Naive thymus-derived CD8-positive, alpha-beta T cell (primary cell): ENCODE results near the gene SLC12A7. TPM values are rescaled to one million over a fixed set of nuclear protein-coding genes. Genes with fewer than 3 reads are reported as not detected.
A peak's percentile ranks its signal among the peaks of the same experiment; 100 is the strongest.

Experiments
- ATAC-seq, 2 donors: fragments of 150-1000 bp; cut with Tn5 transposase in 1 of 2; sonication (Bioruptor Pico), chemical (Tn5 transposase) in 1 of 2; 1 replicate in 1 of 2; 2 replicates in 1 of 2; pipeline ENCODE4 v1.10.0; 2021; ENCODE audit warnings: mild to moderate bottlenecking in 2 of 2, moderate library complexity in 2 of 2
- POLR2A ChIA-PET: fragments of 350-600 bp; sonication (Branson Sonifier 250); formaldehyde crosslinking; loops from one replicate; lab custom pipeline; 2021; ENCODE audit warnings: antibody characterized with exemption; lab: Charles Lee
- DNase-seq, 10 donors: peaks; one replicate each; pipeline versions ENCODE4 v3.0.0 to v3.0.0-alpha.2; 2020 to 2022
- H3K27ac Mint-ChIP-seq, 10 donors: one replicate each; pipeline ENCODE4 v1.8.0; 2020 to 2022; ENCODE audit warnings: mild to moderate bottlenecking in 10 of 10, mixed read lengths in 10 of 10, moderate library complexity in 4 of 10, inconsistent platforms in 1 of 10
- H3K27me3 Mint-ChIP-seq, 5 donors: one replicate each; pipeline ENCODE4 v1.8.0; 2021 to 2022; ENCODE audit warnings: mixed read lengths in 5 of 5
- H3K36me3 Mint-ChIP-seq, 3 donors: one replicate each; pipeline ENCODE4 v1.8.0; 2020 to 2022; ENCODE audit warnings: mixed read lengths in 3 of 3, mild to moderate bottlenecking in 2 of 3, inconsistent platforms in 1 of 3
- H3K4me1 Mint-ChIP-seq, 4 donors: one replicate each; pipeline ENCODE4 v1.8.0; 2021 to 2022; ENCODE audit warnings: mixed read lengths in 4 of 4
- H3K4me3 Mint-ChIP-seq, 10 donors: one replicate each; pipeline ENCODE4 v1.8.0; 2020 to 2022; ENCODE audit warnings: mild to moderate bottlenecking in 10 of 10, mixed read lengths in 10 of 10, moderate library complexity in 6 of 10, inconsistent platforms in 1 of 10
- H3K9me3 Mint-ChIP-seq, 9 donors: one replicate each; pipeline ENCODE4 v1.8.0; 2020 to 2022; ENCODE audit warnings: mixed read lengths in 9 of 9, mild to moderate bottlenecking in 3 of 9, inconsistent platforms in 1 of 9, moderate library complexity in 1 of 9
- polyA plus RNA-seq, 3 donors: library from polyadenylated mRNA; unstranded; fragments of 300-500 nt; fragmentation: Illumina TruSeq; gene quantifications; one replicate each; pipeline ENCODE4 v1.2.3, GENCODE V29; 2021
- total RNA-seq, 8 experiments: library from RNA in 2 of 8; stranded (reverse) in 2 of 8; gene quantifications; one replicate each; pipeline ENCODE4 v1.2.3 and lab custom pipeline; 2021 to 2026

The SLC12A7 gene
- total and polyA plus RNA-seq, 5 experiments from 2014 or later, result 7.3 to 68.3 (median 25.4) TPM

DNA sequence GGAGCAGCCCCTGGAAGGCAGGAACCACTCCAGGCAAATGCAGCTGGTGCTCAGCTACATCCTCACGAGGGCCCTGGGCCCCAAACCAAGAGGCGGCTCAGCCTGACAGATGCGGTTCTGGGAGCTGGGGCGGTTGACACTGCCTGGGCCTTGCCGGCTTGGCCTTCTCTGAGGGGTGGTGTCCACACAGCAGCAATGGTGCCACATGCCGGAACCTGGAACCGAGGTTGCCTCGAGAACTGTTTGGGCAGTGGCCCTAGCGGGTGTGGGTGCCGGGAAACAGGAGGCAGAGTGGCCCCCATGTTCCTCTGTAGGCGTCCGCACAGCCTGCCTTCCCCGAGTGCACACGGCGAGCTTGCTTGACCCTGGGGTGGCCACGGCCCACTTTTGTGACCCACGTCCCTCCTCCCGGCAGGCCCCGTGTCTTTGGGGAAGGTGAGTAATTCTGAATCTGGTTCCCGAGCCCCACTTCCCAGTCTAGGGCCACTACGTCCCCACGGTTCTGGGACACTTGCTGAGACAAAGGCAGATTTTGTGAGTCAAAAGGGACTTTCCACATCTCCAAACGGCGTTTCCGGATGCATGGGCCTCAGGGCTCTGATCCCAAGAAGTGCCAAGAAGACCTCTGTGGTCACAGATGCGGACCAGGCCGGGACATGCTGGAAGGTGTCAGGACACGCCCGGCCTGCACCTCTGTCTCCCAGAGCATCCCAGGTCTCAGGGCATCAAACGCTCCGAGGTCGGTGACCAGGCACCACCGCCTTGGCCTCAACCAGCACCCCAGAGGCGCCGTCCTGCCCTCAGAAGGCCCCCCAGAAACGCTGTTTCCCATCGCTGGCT is 27.7 kb upstream of the SLC12A7 start:
- H3K4me1 Mint-ChIP-seq, result peaks cover 3 to 10% (median 7%) of the 10 kb centered on the region in 4 donors
- DNase-seq, result no peak
- peak overlapping the region in 1 of 10 donors; percentile 15 for H3K27ac Mint-ChIP-seq
- ATAC-seq, result no peak
- peaks cover 0 to 9% (median 2%) of the 10 kb centered on the region in 5 donors for H3K27me3 Mint-ChIP-seq
- no peak overlapping the region for H3K4me3 Mint-ChIP-seq
- H3K36me3 Mint-ChIP-seq, result no peaks in the 10 kb centered on the region
- POLR2A ChIA-PET, result interaction anchor here (1.3 to 1.8 kb wide), 3 partner anchors 30 to 45 kb away, joined by 5 to 7 read pairs (median 6); no protein-coding TSS in a partner anchor
- no peaks in the 10 kb centered on the region for H3K9me3 Mint-ChIP-seq

DNA sequence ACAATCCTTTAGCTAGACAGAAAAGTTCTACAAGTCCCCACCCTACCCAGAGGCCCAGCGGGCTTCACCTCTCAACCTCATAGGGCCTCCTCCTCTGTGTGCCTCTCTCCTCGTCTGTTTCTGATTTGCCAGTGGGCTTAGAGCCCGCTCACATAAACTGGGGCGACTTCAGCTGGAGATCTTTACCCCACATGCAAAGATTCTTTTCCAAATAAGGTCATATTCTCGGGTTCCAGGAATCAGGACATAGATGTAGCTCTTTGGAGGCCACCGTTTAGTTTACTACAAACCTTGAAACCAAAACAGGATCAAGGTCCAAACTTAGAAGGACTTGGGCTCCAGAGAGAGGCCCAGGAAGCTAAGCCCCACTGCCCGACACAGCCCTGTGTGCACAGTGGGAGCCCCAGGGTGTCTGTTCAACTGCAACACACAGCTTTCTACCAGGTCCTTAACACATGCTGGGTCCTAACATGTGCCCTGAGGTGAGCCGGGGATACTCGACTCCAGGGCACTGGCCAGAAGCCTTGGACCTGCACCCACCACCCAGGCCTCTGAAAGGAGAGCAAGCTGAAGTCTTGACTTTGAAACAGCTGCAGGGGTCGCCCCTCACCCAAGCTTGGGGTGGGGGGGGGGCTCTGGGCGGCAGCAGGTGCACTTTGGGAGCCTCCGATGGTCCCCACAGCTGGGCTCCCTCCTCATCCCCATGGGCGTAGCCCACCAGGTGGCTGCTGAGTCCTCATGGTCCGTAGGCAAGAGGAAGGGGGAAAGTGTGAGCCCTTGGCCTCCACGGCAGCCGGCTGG is 26.8 kb upstream of the SLC12A7 start:
- DNase-seq, result no peak
- no peak overlapping the region for H3K27ac Mint-ChIP-seq
- no peak for ATAC-seq
- H3K4me3 Mint-ChIP-seq, result no peak overlapping the region
- H3K9me3 Mint-ChIP-seq, result no peaks in the 10 kb centered on the region
- peaks cover 0 to 9% (median 2%) of the 10 kb centered on the region in 5 donors for H3K27me3 Mint-ChIP-seq
- H3K4me1 Mint-ChIP-seq, result peaks cover 3 to 18% (median 7%) of the 10 kb centered on the region in 4 donors
- POLR2A ChIA-PET, result interaction anchor here (0.6 to 1.8 kb wide), 2 partner anchors 29 to 496 kb away, joined by 5 to 7 read pairs; no protein-coding TSS in a partner anchor
- no peaks in the 10 kb centered on the region for H3K36me3 Mint-ChIP-seq

- Mint-ChIP-seq H3K4me1 (peaks cover 3 to 22% (median 7%) of the 10 kb centered on the region in 4 donors), H3K27me3 (peaks cover 0 to 9% (median 3%) of the 10 kb centered on the region in 5 donors), H3K9me3 (no peaks in the 10 kb centered on the region), H3K27ac (no peak overlapping the region), H3K4me3 (no peak overlapping the region), H3K36me3 (no peaks in the 10 kb centered on the region)
- DNase-seq (no peak), ATAC-seq (no peak)
- POLR2A ChIA-PET, result interaction anchor here (0.6 to 1.8 kb wide), 2 partner anchors 28 to 497 kb away, joined by 5 to 7 read pairs; no protein-coding TSS in a partner anchor
Observed at GRCh38 chr5:1137567-1138444, 25.9 kb upstream of the SLC12A7 start.

GRCh38 chr5:1136814-1137213 is 25.0 kb upstream of the SLC12A7 start:
- peak overlapping the region in 2 of 10 donors; percentile 8 to 14 for H3K27ac Mint-ChIP-seq
- POLR2A ChIA-PET, result no interaction called here
- peaks cover 3 to 22% (median 7%) of the 10 kb centered on the region in 4 donors for H3K4me1 Mint-ChIP-seq
- ATAC-seq (no peak), DNase-seq (no peak)
- no peaks in the 10 kb centered on the region for H3K36me3 Mint-ChIP-seq
- no peaks in the 10 kb centered on the region for H3K9me3 Mint-ChIP-seq
- no peak overlapping the region for H3K4me3 Mint-ChIP-seq
- H3K27me3 Mint-ChIP-seq, result peaks cover 0 to 9% (median 3%) of the 10 kb centered on the region in 5 donors

- DNase-seq (no peak), ATAC-seq (no peak)
- Mint-ChIP-seq H3K27me3 (peaks cover 0 to 9% (median 3%) of the 10 kb centered on the region in 5 donors), H3K36me3 (no peaks in the 10 kb centered on the region), H3K9me3 (no peaks in the 10 kb centered on the region), H3K4me1 (peaks cover 3 to 22% (median 7%) of the 10 kb centered on the region in 4 donors), H3K27ac (peak overlapping the region in 1 of 10 donors; percentile 13), H3K4me3 (no peak overlapping the region)
- POLR2A ChIA-PET, result no interaction called here
Observed at GRCh38 chr5:1135696-1136525, 24.0 kb upstream of the SLC12A7 start.

- Mint-ChIP-seq H3K9me3 (no peaks in the 10 kb centered on the region), H3K4me3 (no peak overlapping the region), H3K36me3 (no peaks in the 10 kb centered on the region), H3K27me3 (peaks cover 0 to 1% (median 0%) of the 10 kb centered on the region in 5 donors), H3K27ac (no peak overlapping the region), H3K4me1 (peaks cover 0 to 19% (median 1%) of the 10 kb centered on the region in 4 donors)
- no peak for DNase-seq
- POLR2A ChIA-PET, result no interaction called here
- no peak for ATAC-seq
Observed at GRCh38 chr5:1134478-1134877, 22.6 kb upstream of the SLC12A7 start.

DNA sequence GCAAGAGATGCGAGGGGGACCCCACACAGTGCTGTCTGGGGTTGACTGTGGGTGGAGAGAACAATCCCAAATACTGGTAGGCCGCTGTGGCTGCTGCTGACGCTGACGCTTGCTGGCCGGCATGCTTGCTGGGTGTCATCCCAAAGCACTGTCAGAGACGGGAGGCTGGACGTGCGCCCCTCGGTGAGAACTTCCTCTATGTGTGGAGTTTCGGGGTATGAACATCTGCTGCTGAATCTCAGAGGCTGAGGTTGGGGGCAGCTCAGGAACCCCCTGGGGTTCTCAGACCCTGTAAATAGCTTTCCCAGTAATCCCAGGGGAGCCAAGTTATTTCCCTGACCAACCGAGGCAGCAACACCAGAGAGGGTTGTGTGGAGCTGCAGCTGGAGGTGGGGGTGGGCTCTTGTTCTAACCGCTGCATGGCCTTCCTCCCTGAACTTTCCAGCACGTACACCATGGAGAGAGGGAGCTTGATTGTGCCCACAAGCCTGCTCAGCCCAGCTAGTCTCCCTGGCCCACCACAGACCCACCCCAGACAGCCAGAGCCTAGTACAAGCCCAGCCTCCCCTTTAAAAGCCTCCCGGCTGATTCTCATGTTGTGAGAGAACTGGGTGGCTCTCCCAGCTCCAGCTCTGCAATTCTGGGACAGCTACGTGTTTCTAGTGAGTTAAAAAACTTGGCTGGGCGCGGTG is 21.8 kb upstream of the SLC12A7 start:
- H3K36me3 Mint-ChIP-seq, result no peaks in the 10 kb centered on the region
- H3K4me1 Mint-ChIP-seq, result peaks cover 0 to 19% (median 1%) of the 10 kb centered on the region in 4 donors
- peaks cover 0 to 1% (median 0%) of the 10 kb centered on the region in 5 donors for H3K27me3 Mint-ChIP-seq
- H3K27ac Mint-ChIP-seq, result no peak overlapping the region
- H3K9me3 Mint-ChIP-seq, result no peaks in the 10 kb centered on the region
- no peak for ATAC-seq
- POLR2A ChIA-PET, result no interaction called here
- DNase-seq, result no peak
- no peak overlapping the region for H3K4me3 Mint-ChIP-seq

- Mint-ChIP-seq H3K4me1 (peaks cover 0 to 15% (median 1%) of the 10 kb centered on the region in 4 donors), H3K9me3 (no peaks in the 10 kb centered on the region), H3K27me3 (peaks cover 0 to 1% (median 0%) of the 10 kb centered on the region in 5 donors), H3K27ac (no peak overlapping the region), H3K36me3 (no peaks in the 10 kb centered on the region), H3K4me3 (no peak overlapping the region)
- POLR2A ChIA-PET, result no interaction called here
- no peak for DNase-seq
- no peak for ATAC-seq
Observed at GRCh38 chr5:1133108-1133507, 21.2 kb upstream of the SLC12A7 start.

GRCh38 chr5:1132570-1132969 is 20.7 kb upstream of the SLC12A7 start:
- Mint-ChIP-seq H3K9me3 (no peaks in the 10 kb centered on the region), H3K27ac (no peak overlapping the region), H3K4me3 (no peak overlapping the region), H3K36me3 (no peaks in the 10 kb centered on the region), H3K4me1 (peaks cover 0 to 14% (median under 1%) of the 10 kb centered on the region in 4 donors), H3K27me3 (peaks cover 0 to 1% (median 0%) of the 10 kb centered on the region in 5 donors)
- POLR2A ChIA-PET, result no interaction called here
- no peak for ATAC-seq
- DNase-seq, result no peak

DNA sequence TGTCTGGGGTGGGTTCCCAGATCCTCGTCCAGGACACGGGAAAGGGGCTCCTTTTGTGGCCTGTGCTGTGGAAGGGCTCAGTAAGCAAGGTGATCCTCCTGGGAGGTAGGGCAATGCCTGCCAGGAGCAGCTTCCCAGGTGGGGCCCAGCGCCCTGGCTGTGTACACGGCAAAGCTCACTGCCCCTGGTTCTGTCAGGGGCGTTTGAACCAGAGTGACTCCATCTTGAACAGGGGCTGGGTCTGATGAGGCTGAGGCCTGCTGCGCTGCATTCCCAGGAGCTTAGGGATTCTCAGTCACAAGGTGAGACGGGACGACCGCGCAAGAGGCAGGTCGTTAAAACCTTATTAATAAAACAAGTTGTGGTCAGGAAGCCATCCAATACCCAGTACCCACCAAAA is 19.9 kb upstream of the SLC12A7 start:
- POLR2A ChIA-PET, result no interaction called here
- Mint-ChIP-seq H3K27ac (peak overlapping the region in 1 of 10 donors; percentile 12), H3K36me3 (no peaks in the 10 kb centered on the region), H3K9me3 (no peaks in the 10 kb centered on the region), H3K27me3 (peaks cover 0 to 2% (median 0%) of the 10 kb centered on the region in 5 donors), H3K4me3 (no peak overlapping the region), H3K4me1 (peaks cover 0 to 14% (median under 1%) of the 10 kb centered on the region in 4 donors)
- DNase-seq (no peak), ATAC-seq (no peak)

- ATAC-seq (no peak), DNase-seq (no peak)
- H3K27ac Mint-ChIP-seq, result no peak overlapping the region
- H3K9me3 Mint-ChIP-seq, result no peaks in the 10 kb centered on the region
- H3K36me3 Mint-ChIP-seq, result no peaks in the 10 kb centered on the region
- no peak overlapping the region for H3K4me3 Mint-ChIP-seq
- POLR2A ChIA-PET, result no interaction called here
- H3K27me3 Mint-ChIP-seq, result peaks cover 0 to 2% (median 0%) of the 10 kb centered on the region in 5 donors
- H3K4me1 Mint-ChIP-seq, result peaks cover 0 to 14% (median under 1%) of the 10 kb centered on the region in 4 donors
Observed at GRCh38 chr5:1131191-1131621, 19.3 kb upstream of the SLC12A7 start.
